DOHH2 (cell line): ENCODE data around the gene GPN1.

ENCODE experiments used
- H3F3A ChIP-seq: fragments of 200-600 bp; sonication (generic), shearing (Covaris generic); 2 replicates; pipeline ENCODE4 v1.6.0; 2016; ENCODE audit warnings: antibody characterized with exemption, mild to moderate bottlenecking; ENCODE audit not compliant: control insufficient read depth, insufficient read depth
- H3K27ac ChIP-seq: fragments of 200-600 bp; sonication (generic); 2 replicates; pipeline ENCODE4 v1.5.1; 2014; ENCODE audit warnings: low read depth, mild to moderate bottlenecking, low read length, moderate library complexity
- H3K27me3 ChIP-seq: fragments of 200-600 bp; sonication (generic); 2 replicates; pipeline ENCODE4 v1.6.1; 2014; ENCODE audit warnings: mild to moderate bottlenecking, low read length, mixed read lengths; ENCODE audit not compliant: control insufficient read depth
- H3K36me3 ChIP-seq: fragments of 200-600 bp; sonication (generic); 2 replicates; pipeline ENCODE4 v1.6.1; 2014; ENCODE audit warnings: mild to moderate bottlenecking, low read length, moderate library complexity, mixed read lengths; ENCODE audit not compliant: control insufficient read depth
- H3K4me1 ChIP-seq: fragments of 200-600 bp; sonication (generic); 2 replicates; pipeline ENCODE4 v1.6.1; 2014; ENCODE audit warnings: mild to moderate bottlenecking, low read length, mixed read lengths; ENCODE audit not compliant: control insufficient read depth
- H3K4me2 ChIP-seq: fragments of 200-600 bp; sonication (generic); 2 replicates; pipeline ENCODE4 v1.6.0; 2014; ENCODE audit warnings: mild to moderate bottlenecking, low read length, moderate library complexity
- H3K4me3 ChIP-seq: fragments of 200-600 bp; sonication (generic); 2 replicates; pipeline ENCODE4 v1.5.1; 2014; ENCODE audit warnings: mild to moderate bottlenecking, low read length, mixed read lengths
- H3K79me2 ChIP-seq: fragments of 200-600 bp; sonication (generic); 2 replicates; pipeline ENCODE4 v1.6.1; 2014; ENCODE audit warnings: mild to moderate bottlenecking, low read length, mixed read lengths; ENCODE audit not compliant: control insufficient read depth
- H3K9me2 ChIP-seq: fragments of 200-600 bp; sonication (generic); replicated peaks from 2 replicates; pipeline ENCODE4 v1.6.1; 2014; ENCODE audit warnings: mild to moderate bottlenecking, low read length, mixed read lengths; ENCODE audit not compliant: control insufficient read depth
- H3K9me3 ChIP-seq: fragments of 200-600 bp; sonication (generic); 2 replicates; pipeline ENCODE4 v1.6.1; 2014; ENCODE audit warnings: antibody characterized with exemption, low read length, mixed read lengths; ENCODE audit not compliant: control insufficient read depth, insufficient read depth
- H4K20me1 ChIP-seq: fragments of 200-600 bp; sonication (generic); 2 replicates; pipeline ENCODE4 v1.6.0; 2014; ENCODE audit warnings: low read depth, mild to moderate bottlenecking, antibody characterized with exemption, low read length, moderate library complexity; ENCODE audit not compliant: control insufficient read depth, insufficient read depth
- EZH2phosphoT487 ChIP-seq: fragments of 200-600 bp; sonication (generic); IDR thresholded peaks from 2 replicates; pipeline ENCODE4 v1.6.1; 2017; ENCODE audit warnings: borderline replicate concordance, mild to moderate bottlenecking, antibody characterized with exemption, low read length, moderate library complexity, mixed read lengths
- TF ChIP-seq, protein P1 (sequence below): fragments of 200-600 bp; sonication (generic); IDR thresholded peaks from one replicate; pipeline ENCODE4 v1.5.1; 2014; ENCODE audit warnings: antibody characterized with exemption, mild to moderate bottlenecking, low read depth, low read length; ENCODE audit not compliant: poor library complexity, severe bottlenecking

The GPN1 gene

DNA sequence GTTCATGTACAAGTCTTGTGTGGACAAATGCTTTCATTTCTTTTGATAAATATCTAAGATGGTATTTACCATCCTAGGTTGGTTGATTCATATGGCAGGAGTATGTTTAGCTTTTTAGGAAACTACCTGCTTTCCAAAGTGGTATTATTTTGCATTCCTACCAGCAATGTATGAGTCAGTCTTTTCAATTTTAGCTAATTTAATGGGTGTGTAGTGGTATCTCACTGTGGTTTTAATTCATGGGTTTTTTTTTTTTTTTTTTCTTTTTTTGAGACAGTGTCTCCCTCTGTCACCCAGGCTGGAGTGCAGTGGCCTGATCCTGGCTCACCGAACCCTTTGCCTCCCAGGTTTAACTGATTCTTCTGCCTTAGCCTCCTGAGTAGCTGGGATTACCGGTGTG is 41.8 kb upstream of the GPN1 start:
- Histone ChIP-seq H3K4me1 (peaks cover 27% of the 10 kb centered on the region), H3K4me3 (no peak overlapping the region), H3K9me2 (no peaks in the 10 kb centered on the region), H3K27ac (no peak overlapping the region), H4K20me1 (no peaks in the 10 kb centered on the region; the same call in 1 of the 2 replicates), H3K36me3 (peaks cover 34% of the 10 kb centered on the region; the same call in 1 of the 2 replicates), H3K27me3 (no peaks in the 10 kb centered on the region), H3K9me3 (no peaks in the 10 kb centered on the region), H3K4me2 (no peak overlapping the region), H3K79me2 (peaks cover 92% of the 10 kb centered on the region), H3F3A (no peaks in the 10 kb centered on the region)
- TF ChIP-seq, protein P1, sequence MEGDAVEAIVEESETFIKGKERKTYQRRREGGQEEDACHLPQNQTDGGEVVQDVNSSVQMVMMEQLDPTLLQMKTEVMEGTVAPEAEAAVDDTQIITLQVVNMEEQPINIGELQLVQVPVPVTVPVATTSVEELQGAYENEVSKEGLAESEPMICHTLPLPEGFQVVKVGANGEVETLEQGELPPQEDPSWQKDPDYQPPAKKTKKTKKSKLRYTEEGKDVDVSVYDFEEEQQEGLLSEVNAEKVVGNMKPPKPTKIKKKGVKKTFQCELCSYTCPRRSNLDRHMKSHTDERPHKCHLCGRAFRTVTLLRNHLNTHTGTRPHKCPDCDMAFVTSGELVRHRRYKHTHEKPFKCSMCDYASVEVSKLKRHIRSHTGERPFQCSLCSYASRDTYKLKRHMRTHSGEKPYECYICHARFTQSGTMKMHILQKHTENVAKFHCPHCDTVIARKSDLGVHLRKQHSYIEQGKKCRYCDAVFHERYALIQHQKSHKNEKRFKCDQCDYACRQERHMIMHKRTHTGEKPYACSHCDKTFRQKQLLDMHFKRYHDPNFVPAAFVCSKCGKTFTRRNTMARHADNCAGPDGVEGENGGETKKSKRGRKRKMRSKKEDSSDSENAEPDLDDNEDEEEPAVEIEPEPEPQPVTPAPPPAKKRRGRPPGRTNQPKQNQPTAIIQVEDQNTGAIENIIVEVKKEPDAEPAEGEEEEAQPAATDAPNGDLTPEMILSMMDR, result no peak
- no peak for TF ChIP-seq EZH2phosphoT487

DNA sequence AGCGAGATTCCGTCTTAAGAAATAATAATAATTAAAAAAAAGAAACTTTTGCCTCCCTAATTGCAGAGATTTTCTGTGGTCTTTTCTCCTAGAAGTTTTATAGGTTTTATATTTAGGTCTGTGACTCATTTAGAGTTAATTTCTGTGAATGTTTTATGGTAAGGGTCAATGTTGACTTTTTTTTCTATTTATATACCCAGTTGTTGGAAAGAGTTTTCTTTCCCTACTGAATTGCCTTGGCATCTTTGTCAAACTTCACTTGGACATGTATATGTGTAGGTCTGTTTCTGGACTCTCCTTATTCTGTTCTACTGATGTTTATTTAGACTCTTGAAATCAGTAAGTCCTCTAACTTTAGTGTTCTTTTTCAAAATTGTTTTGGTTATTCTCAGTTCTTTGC is 40.5 kb upstream of the GPN1 start:
- Histone ChIP-seq H3K27ac (no peak overlapping the region), H3K79me2 (peaks cover 100% of the 10 kb centered on the region), H3K27me3 (no peaks in the 10 kb centered on the region), H3K4me2 (no peak overlapping the region), H3K4me3 (no peak overlapping the region), H3K9me3 (0 out of 2 replicates have a peak, but pooled peaks cover under 1% of the 10 kb centered on the region), H3K36me3 (peaks cover 36% of the 10 kb centered on the region), H3K4me1 (peaks cover 20% of the 10 kb centered on the region), H3F3A (no peaks in the 10 kb centered on the region), H3K9me2 (no peaks in the 10 kb centered on the region), H4K20me1 (no peaks in the 10 kb centered on the region; the same call in 1 of the 2 replicates)
- no peak for TF ChIP-seq EZH2phosphoT487
- TF ChIP-seq, protein P1, result no peak

DNA sequence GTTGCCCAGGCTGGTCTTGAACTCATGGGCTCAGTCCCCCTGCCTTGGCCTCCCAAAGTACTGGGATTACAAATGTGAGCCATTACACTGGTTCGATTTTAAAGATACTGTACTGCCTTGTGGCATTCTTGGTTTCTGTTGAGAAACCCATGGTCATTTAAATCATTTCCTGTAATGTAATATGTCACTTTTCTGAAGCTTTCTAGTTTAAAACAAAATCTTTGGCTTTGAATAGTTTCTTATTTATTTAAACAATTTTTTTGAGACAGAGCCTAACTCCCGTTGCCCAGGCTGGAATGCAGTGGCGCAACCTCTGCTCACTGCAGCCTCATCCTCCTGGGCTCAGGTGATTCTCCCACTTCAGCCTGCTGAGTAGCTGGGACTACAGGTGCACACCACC is 37.1 kb upstream of the GPN1 start:
- peaks cover 7% of the 10 kb centered on the region; the same call in 1 of the 2 replicates for H3K9me3 ChIP-seq
- TF ChIP-seq, protein P1, result no peak
- no peak for TF ChIP-seq EZH2phosphoT487
- H3K4me1 ChIP-seq, result no peaks in the 10 kb centered on the region
- H3K36me3 ChIP-seq, result peaks cover 28% of the 10 kb centered on the region
- 0 out of 2 replicates have a peak, but pooled peaks cover 2% of the 10 kb centered on the region for H4K20me1 ChIP-seq
- no peak overlapping the region for H3K4me3 ChIP-seq
- no peaks in the 10 kb centered on the region for H3K27me3 ChIP-seq
- no peak overlapping the region for H3K4me2 ChIP-seq
- no peaks in the 10 kb centered on the region for H3K9me2 ChIP-seq
- H3K27ac ChIP-seq, result no peak overlapping the region
- no peaks in the 10 kb centered on the region for H3F3A ChIP-seq
- H3K79me2 ChIP-seq, result peaks cover 100% of the 10 kb centered on the region
